Activated CD4-positive, alpha-beta T cell treated with anti-CD3 and anti-CD28 coated beads, Interleukin-2, amount 50 U/mL, for 1 hour (primary cell): ENCODE measurements around the gene GNG14.
A peak's percentile ranks its signal among the peaks of the same experiment; 100 is the strongest.
"Not testable (repeated sequence)": the region's sequence is repeated elsewhere in the genome, so short reads cannot be mapped to it uniquely, and the experiment has no call there.

ENCODE experiments used
- DNase-seq: peaks from one replicate; pipeline ENCODE4 v3.0.0-alpha.2; 2020

The GNG14 gene

DNA sequence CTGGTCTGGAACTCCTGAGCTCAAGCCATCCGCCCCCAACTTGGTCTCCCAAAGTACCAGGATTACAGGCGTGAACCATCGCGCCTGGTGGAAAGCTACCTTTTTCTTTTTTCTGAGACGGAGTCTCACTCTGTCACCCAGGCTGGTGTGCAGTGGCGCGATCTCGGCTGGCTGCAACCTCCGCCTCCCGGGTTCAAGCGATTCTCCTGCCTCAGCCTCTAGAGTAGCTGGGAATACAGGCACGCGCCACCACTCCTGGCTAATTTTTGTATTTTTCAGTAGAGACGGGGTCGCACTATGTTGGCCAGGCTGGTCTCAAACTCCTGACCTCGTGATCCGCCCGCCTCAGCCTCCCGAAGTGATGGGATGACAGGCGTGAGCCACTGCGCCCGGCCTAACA is 9.6 kb downstream of the GNG14 start:
- not testable (repeated sequence) for DNase-seq

DNA sequence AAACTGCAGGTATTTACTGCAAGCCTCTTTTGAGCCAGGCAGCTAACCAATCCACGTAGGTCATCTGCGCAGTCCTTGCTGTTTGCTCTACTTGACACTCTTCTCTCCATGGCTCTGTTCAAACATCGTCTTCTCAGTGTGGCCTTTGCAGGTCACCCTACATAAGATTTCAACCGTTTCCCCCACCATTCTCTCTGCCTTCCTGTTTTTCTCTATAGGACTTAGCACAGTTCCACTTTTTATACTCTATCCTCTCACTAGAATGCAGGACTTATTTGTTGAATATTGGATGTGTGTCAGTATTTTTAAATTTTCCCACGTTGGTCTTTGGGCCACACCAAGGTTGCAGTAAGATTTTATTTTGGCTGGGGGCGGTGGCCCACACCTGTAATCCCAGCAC is 10.3 kb downstream of the GNG14 start:
- no peak for DNase-seq

DNA sequence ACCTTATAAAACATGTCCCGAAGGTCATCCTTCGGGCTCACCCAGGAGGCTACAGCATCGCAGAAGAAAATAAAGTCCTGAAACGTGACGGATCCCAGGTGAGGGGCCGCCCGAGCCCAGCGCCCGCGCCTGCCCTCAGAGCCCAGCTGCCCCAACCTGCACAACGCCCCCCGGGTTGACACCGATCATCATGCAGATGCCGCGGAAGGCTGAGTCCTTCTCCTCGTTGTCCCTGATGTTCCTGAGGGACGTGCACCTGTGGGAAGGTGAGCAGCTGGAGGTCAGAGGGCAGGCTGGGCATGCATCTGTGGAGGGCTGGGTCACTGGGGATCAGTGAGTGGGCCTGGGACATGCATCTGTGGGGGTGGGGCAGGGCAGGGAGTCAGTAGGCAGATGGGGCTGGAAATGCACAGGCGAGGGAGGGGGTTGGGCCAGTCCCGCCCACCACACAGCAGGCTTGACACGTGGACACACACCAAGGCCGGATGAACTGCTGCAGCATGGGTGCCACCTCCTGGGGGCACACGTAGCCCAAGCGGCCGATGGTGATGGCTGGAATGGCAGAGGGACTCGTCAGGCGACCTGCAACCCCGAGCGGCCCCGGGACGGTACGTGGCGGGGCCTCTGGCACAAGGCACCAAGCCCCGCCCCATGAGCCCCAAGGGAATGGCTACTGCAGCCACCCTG is 13.9 kb downstream of the GNG14 start:
- DNase-seq = no peak

DNA sequence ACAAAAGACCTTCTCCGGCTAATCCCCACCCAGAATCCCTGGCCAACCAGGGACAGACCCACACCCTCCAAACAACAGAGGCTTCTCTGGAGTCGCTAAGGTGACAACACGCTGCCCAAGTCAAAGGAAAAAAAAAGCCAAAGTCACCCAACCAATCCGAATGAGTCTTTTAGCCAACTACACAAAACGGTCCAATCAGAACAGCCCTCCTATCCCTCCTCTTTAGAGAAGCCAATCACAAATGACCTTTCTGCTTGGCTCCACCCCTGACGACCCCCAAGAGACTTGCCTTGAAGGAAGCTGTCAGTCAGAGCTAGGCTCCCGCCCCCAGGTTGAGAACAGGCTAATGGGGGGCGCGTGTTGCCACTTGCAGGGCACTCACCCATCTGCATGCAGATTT is 15.2 kb downstream of the GNG14 start:
- DNase-seq = no peak

DNA sequence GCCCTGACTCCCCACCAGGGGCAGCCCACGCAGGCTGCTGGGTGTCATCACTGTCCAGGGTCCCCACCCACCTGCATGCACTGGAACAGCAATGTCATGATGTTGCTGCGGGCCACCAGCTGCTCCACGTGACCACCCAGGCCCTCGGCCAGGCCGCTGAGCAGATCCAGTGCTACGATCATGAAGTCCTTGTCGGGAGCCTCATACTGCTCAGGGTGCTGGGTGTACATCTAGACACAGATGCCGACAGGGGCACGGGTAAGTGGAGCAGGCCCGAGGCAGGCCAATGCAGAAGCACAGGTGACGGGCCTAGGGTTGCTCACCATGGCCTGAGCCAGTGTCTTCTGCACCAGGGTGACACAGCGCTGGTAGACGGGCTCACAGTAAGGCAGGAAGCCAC is 17.4 kb downstream of the GNG14 start:
- DNase-seq = no peak

DNA sequence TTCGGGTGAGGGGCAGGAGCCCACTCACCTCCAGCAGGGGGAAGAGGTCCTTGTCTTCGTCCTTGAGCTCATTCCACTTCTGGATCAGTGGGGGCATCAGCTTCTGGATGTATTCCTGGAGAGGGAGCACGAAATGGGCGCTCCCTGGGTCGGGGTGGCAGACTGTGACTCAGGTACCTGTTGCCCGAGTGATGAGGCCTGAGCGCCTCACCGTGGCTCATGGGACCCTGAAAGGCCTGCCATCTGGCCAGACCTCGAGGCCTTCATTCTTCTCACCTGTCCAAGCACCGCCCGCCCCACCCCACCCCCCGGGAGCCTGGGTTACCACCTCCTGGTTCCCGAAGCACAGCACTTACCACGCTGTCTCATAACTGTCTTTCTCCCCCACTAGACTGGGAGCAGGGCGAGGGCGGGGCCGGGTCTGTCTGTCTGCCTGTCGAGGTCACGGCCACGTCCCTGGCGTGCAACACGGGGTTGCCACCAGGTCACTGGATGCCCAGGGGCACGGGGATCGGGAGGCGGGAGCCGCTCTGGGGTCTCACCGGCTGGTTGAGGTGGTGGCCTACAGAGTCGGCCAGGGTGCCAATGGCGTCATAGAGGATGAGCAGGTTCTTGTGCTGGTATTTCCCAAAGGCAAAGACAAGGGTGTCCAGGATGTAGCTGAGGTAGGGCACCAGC is 18.0 kb downstream of the GNG14 start:
- no peak for DNase-seq

DNA sequence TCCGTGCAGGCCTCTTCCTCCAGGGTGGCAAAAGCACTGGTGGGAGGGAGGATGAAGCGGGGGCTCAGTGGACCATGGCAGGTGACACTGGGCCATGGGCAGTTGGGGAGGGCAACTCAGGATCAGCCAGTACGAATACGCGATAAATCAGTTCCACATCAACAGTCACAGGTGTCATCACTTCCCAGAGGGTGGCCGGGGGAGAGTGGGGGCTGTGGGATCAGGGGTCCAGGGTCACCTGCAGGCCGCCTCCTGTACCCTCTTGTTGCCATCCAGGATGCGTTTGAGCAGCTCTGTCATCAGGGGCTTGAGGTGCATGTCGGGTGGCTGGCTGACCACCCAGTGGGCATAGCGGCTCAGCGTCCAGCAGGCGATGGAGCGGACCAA is 18.5 kb downstream of the GNG14 start:
- no peak for DNase-seq

DNA sequence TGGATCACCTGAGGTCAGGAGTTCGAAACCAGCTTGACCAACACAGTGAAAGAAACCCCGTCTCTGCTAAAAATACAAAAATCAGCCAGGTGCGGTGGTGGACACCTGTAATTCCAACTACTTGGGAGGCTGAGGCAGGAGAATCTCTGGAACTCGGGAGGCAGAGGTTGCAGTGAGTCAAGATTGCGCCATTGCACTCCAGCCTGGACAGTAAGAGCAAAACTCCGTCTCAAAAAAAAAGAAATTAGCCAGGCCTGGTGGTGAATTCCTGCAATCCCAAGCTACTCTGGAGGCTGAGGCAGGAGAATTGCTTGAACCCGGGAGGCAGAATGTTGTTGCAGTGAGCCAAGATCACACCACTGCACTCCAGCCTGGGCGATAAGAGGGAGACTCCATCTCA is 20.8 kb downstream of the GNG14 start:
- no peak for DNase-seq

DNA sequence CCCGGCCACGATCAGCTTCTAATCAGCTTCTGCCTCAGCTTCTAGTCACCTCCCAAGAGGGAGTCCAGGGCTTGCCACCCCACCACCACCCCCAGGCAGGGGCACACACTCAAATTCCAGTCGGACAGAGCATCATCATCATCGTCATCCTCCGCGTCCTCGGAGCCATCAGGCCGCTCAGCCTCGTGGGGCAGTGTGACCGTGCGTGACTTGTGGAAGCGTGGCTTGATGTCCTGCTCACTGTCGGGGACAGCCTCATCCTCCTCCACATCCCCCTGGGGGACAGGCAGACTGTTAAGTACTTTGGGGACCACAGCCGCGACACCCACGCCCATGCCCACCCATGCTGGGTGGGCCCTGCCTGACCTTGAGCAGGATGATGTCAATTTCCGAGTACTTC is 23.4 kb downstream of the GNG14 start:
- no peak for DNase-seq

DNA sequence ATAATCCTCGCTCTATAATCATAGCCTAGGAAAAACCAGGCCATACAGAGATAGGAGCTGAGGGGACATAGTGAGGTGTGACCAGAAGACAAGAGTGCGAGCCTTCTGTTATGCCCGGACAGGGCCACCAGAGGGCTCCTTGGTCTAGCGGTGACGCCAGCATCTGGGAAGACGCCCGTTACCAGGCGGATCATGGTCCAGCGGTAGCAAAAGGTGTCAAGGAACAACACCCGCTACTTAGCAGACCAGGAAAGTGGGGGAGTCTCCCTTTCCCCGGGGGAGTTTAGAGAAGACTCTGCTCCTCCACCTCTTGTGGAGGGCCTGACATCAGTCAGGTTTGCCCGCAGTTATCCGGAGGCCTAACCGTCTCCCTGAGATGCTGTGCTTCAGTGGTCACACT is 24.3 kb downstream of the GNG14 start:
- DNase-seq = not testable (repeated sequence)

DNA sequence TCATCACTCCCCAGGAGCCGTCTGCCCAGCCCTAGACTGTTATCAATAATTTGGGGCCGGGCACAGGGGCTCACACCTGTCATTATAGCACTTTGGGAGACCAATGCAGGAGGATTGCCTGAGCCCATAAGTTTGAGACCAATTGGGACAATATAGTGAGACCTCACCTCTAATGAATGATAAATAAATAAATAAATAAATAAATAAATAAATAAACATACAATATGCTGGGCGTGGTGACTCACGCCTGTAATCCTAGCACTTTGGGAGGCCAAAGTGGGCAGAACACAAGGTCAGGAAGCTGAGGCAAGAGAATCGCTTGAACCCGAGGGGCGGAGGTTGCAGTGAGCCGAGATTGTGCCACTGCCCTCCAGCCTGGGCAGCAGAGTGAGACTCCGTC is 25.5 kb downstream of the GNG14 start:
- DNase-seq = not testable (repeated sequence)

DNA sequence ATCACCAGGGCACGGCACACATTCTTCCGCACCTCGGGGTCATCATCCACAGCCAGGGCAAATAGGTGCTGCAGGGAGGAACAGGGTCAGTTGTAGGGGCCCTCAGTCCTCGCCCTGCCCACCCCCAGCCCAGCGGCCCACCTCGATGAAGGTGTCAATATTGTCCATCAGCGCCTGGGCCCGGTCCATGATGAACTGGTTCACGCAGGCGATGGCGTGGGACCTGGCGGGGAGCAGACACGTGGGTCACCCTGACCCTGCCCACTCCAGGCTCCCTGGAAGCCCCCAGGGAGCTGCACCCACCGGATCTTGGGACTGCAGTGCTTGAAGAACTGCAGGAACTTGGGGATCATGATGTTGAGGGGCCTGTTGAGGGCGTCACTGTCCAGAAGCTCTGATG is 27.3 kb downstream of the GNG14 start:
- DNase-seq = no peak

DNA sequence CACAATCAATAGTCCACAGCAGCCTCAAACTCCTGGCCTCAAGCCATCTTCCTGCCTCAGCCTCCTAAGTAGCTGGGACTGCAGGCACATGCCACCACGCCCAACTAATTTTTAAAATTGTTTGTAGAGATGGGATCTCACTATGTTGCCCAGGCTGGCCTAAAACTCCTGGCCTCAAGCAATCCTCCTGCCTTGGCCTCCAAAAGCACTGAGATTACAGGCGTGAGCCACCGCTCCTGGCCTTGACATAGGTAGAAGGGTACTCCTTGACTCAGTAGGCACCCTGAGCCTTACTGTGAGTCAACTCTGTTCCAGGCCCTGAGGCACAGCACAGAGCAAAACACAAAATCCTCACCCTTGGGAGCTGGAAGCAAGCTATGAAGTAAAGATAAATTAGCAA is 28.1 kb downstream of the GNG14 start:
- DNase-seq = no peak

DNA sequence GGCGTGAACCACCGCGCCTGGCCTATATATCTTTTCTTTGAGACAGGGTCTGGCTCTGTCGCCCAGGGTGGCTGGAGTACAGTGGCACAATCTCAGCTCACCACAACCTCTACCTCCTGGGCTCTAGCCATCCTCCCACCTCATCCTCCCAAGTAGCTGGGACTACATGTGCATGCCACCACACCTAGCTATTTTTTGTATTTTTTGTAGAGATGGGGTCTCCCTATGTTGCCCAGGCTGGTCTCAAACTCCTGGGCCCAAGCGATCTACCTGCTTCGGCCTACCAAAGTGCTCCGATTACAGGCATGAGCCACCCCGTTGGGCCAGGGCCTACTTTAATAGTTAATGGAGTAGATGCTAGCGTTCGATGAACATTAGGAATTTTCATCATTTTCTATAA is 32.5 kb downstream of the GNG14 start:
- no peak for DNase-seq

DNA sequence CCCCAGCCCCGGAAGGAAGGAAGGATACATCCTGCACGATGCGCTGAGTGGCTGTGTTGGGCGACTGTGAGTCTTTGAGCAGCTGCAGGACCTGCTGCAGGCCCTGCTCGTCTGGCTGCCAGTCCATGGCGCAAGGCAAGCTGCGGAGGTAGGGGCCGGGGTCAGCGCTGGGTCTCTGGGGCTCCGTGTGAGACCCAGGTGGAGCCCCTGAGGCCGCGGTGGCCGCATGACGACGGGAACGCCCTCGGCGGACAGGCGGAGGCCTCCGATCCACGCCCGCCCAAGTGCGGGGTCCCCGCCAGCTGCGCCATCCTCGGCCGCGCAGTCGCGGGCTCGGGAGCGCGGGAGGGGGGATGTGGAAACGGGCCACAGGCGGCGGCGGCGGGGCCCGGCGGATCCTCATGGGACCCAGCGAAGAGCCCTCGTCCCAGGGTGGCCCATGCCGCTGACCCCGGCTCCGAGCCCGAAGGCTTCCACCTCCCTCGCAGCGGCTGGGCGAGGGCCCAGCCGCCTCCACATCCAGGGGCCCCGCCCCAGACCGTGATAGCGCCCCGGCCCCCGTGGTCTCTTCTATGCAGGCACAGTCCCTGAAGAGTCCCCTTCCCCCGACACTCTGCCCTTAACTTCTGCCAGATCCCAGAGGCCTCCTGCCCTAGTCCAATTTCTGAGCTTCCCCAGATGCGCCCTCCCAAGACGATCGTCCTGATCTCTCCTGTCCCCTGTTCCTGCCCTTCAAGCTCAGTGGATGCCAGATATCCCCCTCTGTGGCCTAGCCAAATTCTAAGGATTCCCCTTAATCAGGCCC is 33.3 kb downstream of the GNG14 start:
- no peak for DNase-seq

DNA sequence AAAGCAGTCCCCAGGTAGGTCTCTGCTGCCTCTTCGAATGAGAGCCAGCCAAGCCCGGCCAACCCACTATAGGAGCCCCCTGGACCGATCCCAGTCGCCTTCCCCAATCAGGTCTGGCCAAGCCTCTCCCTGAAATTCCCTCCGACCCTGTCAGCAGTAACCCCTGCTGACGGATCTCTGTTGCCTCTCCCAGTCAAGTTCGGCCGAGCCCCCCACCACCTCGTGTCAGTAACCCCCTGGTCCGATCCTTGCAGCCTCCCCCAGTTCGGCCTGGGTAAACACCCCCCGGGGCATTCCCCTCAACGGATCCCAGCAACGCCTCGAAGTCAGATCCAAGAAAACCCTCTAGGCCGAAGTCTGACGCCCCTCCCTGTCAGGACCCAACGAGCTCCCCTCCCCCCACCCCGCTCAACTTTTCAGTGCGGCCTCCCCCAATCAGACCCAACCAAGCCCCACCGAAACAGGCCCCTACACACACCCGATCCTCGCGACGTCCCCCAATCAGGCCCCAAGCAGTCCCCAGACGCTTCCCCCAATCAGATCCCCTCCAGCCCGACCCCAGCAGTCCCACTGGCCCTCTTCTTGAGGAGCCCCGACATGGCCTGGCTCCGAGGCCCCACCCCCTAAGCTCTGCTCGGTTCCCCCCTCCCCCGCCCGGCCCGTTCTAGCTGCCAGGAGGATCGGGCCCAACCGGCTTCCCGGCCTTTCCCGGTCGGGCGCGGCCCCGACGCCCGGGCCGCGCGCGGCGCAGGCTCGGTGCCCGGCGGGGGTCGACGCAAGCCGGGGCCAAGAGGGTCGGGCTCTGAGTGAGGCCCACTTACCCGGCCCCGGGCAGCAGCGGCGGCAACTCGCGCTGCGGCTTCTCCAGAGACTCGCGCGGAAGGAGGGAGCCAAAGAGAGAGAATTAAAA is 34.1 kb downstream of the GNG14 start:
- DNase-seq = peak; percentile 52

DNA sequence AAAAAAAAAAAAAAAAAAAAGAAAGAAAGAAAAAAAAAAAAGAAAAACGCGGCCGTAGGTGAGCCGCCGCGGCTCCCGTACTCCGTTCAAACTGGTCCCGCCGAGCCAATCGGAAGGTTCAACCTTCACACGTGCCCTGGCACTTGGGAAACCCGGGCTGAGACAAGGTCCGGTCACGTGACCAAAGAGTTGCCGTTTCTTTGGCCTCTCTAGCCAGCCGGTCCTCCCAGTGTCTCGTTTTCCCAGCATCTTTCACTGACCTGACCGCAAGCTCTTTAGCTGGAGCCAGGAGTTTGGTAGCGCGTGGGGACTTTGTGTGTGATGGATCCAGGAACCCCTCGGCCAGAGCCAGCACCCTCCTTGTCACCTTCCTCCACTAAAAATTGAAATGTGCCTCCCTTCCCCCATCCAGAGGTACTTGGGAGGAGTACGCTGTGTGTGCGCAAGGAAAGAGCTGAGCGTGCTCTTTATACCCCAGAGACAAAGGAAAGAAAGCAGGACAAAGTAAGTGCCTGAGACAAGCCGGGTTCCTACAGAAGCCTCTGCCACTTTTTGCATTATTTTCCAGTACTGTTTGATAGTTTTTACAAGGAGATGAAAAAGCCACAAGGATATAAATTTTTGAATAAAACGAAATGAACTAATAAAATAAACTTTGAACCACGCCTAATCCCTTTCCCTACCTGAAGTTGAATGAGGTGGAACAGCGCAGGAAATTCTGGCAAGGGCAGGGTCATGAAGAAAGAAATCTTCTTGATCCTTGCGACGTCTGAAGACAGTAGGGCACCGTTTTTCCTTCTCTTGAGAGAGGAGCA is 35.0 kb downstream of the GNG14 start:
- peak; percentile 90 for DNase-seq

DNA sequence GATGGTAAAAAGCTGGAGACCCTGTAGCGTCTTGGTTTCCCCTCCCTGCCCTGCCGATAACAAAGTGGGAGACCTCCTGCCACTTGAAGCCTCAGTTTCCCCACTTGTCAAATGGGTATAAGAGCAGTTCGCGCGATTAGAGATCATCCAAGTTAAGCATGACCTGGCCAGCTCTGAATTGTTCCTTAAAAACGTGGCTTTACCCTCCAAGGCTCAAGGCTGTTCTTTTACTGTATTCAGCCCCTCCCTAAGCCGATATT is 35.5 kb downstream of the GNG14 start:
- no peak for DNase-seq

DNA sequence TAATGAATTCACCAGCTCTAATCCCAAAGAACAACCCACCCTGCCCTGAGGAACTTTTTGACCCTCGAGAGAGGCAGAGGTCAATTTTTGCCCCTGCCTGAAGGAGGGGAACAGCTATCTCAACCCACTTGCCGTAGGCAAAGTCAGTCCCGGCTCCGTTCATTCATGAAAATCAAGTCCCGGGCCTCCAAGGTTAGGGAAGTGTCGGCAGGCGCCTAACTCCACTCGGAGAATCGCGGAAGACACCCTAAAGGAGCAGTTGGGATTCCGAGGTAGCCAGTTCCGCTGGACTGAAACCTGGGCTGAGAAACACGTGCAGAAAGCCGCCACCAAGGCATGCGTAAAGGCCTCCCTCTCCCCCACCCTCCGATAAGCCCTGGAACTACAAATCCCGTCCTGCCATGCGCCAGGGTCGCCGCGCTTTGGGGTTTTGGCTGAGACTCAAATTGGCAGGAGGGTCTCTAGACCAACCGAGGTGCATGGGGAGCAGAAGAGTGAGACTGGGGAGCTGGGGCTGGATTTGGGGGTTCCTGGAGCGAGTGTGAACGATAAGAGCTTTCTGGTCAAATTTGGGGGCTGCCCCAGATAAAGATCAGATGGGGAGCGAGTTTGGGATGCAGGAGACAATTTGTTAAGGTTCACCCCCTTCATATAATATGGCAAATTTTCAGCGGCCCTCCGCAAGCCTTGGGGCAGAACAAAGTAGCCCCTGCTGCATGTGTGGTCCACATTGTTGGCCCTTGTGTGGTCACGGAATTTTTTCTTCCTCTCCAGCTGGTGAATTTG is 36.0 kb downstream of the GNG14 start, which contains the start of gene TNPO2:
TNPO2 (minus strand) TSS at position 292 of the 786 bp plus-strand sequence. CDS start 2,955 bp downstream, outside the sequence.
- peak; percentile 60 for DNase-seq

DNA sequence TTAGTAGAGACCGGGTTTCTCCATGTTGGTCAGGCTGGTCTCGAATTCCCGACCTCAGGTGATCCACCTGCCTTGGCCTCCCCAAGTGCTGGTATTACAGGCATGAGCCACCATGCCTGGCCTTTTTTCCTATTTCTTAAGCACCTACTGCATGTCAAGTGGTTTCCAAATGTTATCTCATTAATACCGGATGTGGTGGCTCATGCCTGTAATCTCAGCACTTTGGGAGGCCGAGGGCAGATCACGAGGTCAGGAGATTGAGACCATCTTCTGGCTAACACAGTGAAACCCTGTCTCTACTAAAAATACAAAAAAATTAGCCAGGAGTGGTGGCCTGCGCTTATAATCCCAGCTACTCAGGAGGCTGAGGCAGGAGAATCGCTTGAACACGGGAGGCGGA is 37.8 kb downstream of the GNG14 start:
- not testable (repeated sequence) for DNase-seq

DNA sequence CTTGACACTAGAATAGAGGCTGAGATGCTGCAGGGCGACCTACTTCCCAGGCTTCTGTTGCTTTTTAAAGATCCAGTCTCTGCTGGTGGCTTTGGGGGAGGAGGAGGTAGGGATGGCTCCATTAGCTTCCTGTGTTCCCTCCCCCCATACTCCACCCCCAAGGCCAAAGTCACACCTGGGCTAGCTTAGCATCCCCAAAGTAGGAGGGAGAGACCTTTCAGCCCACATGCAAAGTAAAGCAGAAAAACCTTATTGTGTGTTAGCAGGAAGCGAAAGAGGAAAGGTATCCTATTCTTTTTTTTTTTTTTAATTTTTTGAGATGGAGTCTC is 39.2 kb downstream of the GNG14 start:
- no peak for DNase-seq
